Subcutaneous adipose tissue (tissue), 4 donors: ENCODE results near the gene EXOC5. TPM values are rescaled to one million over a fixed set of nuclear protein-coding genes. Genes with fewer than 3 reads are reported as not detected.

Experiments used
- CTCF ChIP-seq: fragments of 450-650 bp; IDR thresholded peaks from one replicate; pipeline ENCODE4 v1.5.1; 2016; ENCODE audit warnings: low read depth, mild to moderate bottlenecking, control low read depth, antibody characterized with exemption, moderate library complexity
- total RNA-seq, 4 donors: library from RNA; depleted of rRNA; stranded (reverse); fragments of >200 nt; gene quantifications; one replicate each; pipeline ENCODE4 v1.1.0, GENCODE V29; 2016

Gene EXOC5
- total RNA-seq, 4 donors from 2014 or later = 55.8 to 79.9 (median 58.6) TPM

GRCh38 chr14:57171903-57172302 lies 96.8 kb downstream of the EXOC5 start:
- no peak for TF ChIP-seq CTCF

GRCh38 chr14:57171363-57171762 lies 97.3 kb downstream of the EXOC5 start:
- TF ChIP-seq CTCF = no peak

DNA sequence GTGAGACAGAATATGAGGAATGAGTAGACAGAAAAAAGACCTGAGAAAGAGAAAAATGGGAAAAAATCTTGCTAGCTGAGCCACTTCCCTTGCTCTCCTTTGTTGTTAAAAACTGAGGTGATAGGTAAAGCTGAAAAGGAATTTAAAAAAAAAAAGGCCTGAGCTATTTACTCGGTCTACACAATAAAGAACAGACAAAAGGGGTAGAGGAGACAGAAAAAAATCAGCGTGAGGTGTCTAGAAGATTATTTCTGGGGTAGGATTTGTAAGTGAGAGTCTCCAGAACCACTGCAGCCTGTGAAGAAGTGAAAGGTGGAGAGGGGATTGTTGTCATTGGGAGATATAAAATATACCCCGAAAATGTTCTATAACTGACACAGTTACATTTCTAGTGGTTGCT lies 98.8 kb downstream of the EXOC5 start:
- TF ChIP-seq CTCF = no peak

GRCh38 chr14:57168138-57168679 lies 100.5 kb downstream of the EXOC5 start:
- no peak for TF ChIP-seq CTCF

DNA sequence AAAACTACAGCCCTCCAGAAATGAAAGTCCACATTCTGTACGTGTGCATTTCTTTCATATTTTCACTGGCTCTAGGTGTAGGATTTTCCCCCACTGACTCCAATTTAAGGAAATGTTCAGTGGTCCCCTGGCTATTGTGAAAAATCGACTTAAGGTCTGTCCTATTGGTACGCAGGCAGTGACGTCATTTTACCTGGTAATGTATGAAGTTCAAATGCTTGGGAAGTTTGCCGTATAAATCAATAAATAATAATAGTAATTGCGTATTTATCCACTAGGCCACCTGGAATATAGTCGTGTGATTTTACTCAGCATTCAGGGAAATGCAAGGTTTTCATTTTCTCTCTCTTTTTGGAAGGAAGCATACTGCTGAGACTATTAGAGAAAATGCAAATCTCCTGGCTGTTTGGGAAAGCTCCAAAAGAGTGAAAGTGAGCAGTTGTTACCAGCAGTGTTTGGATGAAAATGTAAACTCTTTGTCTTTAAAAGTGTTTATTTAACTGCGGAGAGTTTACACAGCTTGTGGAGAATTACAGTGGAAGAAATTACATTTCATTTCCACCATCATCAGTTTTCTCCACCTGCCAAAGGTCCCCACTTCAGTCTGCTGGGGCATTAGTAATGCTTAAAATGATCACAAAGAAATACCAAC lies 107.0 kb downstream of the EXOC5 start:
- TF ChIP-seq CTCF = no peak

DNA sequence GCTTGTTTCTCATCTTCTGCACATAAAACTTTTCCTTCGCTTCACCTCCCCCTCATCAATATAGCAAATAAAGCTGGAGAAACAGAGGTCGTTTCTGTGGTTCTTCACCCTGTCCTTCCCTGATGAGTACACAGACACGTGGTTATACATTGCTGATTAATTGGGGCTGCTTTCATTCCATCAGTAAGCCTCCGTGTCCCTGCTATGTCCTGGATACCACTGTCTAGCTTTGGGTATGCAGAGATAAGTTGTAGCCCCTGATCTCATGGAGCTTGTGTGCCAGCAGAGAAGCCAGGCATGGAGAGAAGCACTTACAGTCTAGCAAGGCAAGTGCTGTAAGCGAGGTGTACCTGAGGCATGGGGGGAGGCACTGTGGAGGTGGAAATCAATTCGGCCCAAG lies 108.4 kb downstream of the EXOC5 start:
- no peak for TF ChIP-seq CTCF

GRCh38 chr14:57153286-57153685 lies 115.4 kb downstream of the EXOC5 start:
- TF ChIP-seq CTCF = no peak

Other genes with a start within 250 kb of the EXOC5 start
- gene AP5M1, start 66 bp upstream of the EXOC5 start, total RNA-seq = 10 to 100 TPM; 16.5 to 26.3 (median 21.1) TPM
- 10 to 100 TPM; 15.1 to 26.7 (median 20.6) TPM for gene NAA30, start 121.7 kb upstream of the EXOC5 start, total RNA-seq
- gene CCDC198, start 225.0 kb upstream of the EXOC5 start, total RNA-seq = not detected